HEK293 (cell line): Measurements from ENCODE around the gene SSTR5.

Experiments used
- CTCF ChIP-seq: fragments of 450-650 bp; formaldehyde crosslinking; IDR thresholded peaks from 2 replicates; pipeline ENCODE4 v1.5.1; 2016; ENCODE audit warnings: missing biosample characterization, missing genetic modification characterization
- EGR2 ChIP-seq: fragments of 450-650 bp; formaldehyde crosslinking; IDR thresholded peaks from 2 replicates; pipeline ENCODE4 v1.5.1; 2016; ENCODE audit warnings: low read depth, missing biosample characterization, missing genetic modification characterization
- GLIS2 ChIP-seq: fragments of 450-650 bp; formaldehyde crosslinking; IDR thresholded peaks from 2 replicates; pipeline ENCODE4 v1.5.1; 2016; ENCODE audit warnings: missing biosample characterization, missing genetic modification characterization
- SETDB1 ChIP-seq: IDR thresholded peaks from one replicate; pipeline ENCODE4 v1.6.1; 2017; ENCODE audit warnings: mild to moderate bottlenecking, low read length, moderate library complexity, mixed read lengths; ENCODE audit not compliant: insufficient read length
- SP2 ChIP-seq: fragments of 450-650 bp; formaldehyde crosslinking; IDR thresholded peaks from 2 replicates; pipeline ENCODE4 v1.5.1; 2016; ENCODE audit warnings: missing biosample characterization, missing genetic modification characterization
- ZBTB26 ChIP-seq: fragments of 450-650 bp; formaldehyde crosslinking; optimal IDR thresholded peaks from 2 replicates; pipeline ENCODE3; 2016; ENCODE audit warnings: missing biosample characterization, mild to moderate bottlenecking, missing genetic modification characterization
- ZNF148 ChIP-seq: fragments of 450-650 bp; formaldehyde crosslinking; IDR thresholded peaks from 2 replicates; pipeline ENCODE4 v1.5.0; 2017; ENCODE audit warnings: missing biosample characterization, missing genetic modification characterization, borderline replicate concordance
- ZNF26 ChIP-seq: fragments of 450-650 bp; formaldehyde crosslinking; IDR thresholded peaks from 2 replicates; pipeline ENCODE4 v1.5.1; 2016; ENCODE audit warnings: missing biosample characterization, missing genetic modification characterization
- ZNF510 ChIP-seq: fragments of 450-650 bp; formaldehyde crosslinking; IDR thresholded peaks from 2 replicates; pipeline ENCODE4 v1.5.1; 2018; ENCODE audit warnings: mild to moderate bottlenecking, missing genetic modification characterization, missing biosample characterization; ENCODE audit not compliant: insufficient replicate concordance
- ZNF776 ChIP-seq: fragments of 450-650 bp; formaldehyde crosslinking; IDR thresholded peaks from 2 replicates; pipeline ENCODE4 v1.5.0; 2017; ENCODE audit warnings: missing biosample characterization, missing genetic modification characterization, borderline replicate concordance
- ZNF777 ChIP-seq: fragments of 450-650 bp; formaldehyde crosslinking; IDR thresholded peaks from 2 replicates; pipeline ENCODE4 v1.5.1; 2017; ENCODE audit warnings: missing biosample characterization, missing genetic modification characterization, borderline replicate concordance
- ZNF830 ChIP-seq: fragments of 450-650 bp; IDR thresholded peaks from 2 replicates; pipeline ENCODE4 v1.5.0; 2018; ENCODE audit warnings: missing biosample characterization, missing genetic modification characterization, low read depth, mild to moderate bottlenecking, moderate library complexity
- ZNF837 ChIP-seq: fragments of 450-650 bp; formaldehyde crosslinking; IDR thresholded peaks from 2 replicates; pipeline ENCODE4 v1.5.1; 2016; ENCODE audit warnings: missing biosample characterization, missing genetic modification characterization

GRCh38 chr16:1101573-1102332 lies 29.2 kb downstream of the SSTR5 start:
- TF ChIP-seq CTCF, result no peak
- TF ChIP-seq ZNF510 (tag by site-specific recombination), result no peak
- TF ChIP-seq ZBTB26 (tag by site-specific recombination), result no peak
- no peak for TF ChIP-seq SETDB1
- TF ChIP-seq ZNF830, result no peak
- no peak for TF ChIP-seq SP2 (tag by site-specific recombination)
- no peak for TF ChIP-seq ZNF148 (tag by site-specific recombination)
- TF ChIP-seq ZNF837 (tag by site-specific recombination), result no peak
- TF ChIP-seq EGR2 (tag by site-specific recombination), result no peak
- TF ChIP-seq ZNF777 (tag by site-specific recombination), result no peak
- no peak for TF ChIP-seq ZNF26 (tag by site-specific recombination)
- no peak for TF ChIP-seq ZNF776
- no peak for TF ChIP-seq GLIS2
